Stimulated activated CD4-positive, alpha-beta T cell treated with anti-CD3 and anti-CD28 coated beads, Interleukin-2, amount 100 ng/mL, for 24 hours (primary cell): ENCODE data around the gene MEX3D.

Source experiments
- DNase-seq, 2 donors: peaks; one replicate each; pipeline ENCODE4 v3.0.0-alpha.2; 2020

The MEX3D gene

DNA sequence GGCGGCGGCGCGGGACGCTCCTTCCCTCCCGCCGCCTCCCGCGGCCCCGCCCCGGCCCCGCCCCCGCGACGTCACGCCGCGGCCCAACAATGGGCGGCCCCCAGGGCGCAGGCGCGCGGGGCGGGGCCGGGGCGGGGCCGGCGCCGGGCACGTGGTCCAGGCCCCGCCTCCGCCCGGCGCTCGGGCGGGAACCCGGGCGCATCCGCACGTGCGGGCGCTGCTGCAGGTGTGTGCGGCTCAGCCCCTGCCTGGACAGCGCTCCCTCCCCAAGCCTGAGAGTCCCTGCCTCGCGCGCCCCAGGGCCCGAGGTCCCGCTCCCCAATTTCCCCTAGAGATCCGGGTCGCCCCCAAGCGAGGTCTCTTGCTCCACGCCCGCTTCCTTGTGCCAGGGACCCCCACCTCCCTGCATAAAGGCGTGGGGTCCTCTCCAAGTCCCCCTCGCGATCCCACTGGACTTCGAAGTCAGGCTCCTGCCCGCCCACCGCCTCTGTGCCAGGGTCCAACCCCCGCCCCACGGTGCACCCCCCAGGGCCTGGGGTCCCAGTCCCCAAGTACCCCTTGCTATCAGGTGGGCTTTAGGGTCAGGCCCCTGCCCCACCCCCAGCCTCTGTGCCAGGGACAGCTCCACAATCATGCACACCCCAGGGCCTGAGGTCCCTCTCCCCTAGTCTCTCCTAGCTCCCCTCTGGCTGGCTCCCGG is at the start of gene MEX3D:
Gene MEX3D (minus strand): TSS at position 6 of the 700 bp plus-strand sequence. CDS start 267 bp downstream, outside the sequence.
- DNase-seq, result peak; percentile 82 to 85

DNA sequence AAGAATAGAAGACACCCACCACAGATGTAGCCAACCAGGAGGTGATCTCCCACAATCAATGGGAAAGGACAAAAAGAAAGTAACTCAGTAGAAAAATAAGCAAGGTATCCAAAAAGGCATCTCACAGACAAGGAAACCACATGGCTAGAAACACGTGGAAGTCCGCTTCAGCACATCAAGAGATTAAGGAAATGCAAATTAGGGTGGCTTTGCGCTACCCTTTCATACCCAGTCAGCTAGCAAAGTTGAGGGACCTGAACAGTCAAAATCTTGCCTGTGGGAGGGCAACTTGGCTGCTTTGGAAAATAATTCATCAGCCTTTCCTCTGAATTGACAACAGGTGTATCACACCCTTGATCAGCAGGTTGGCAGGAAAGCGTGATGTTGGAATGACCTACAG is 48.8 kb upstream of the MEX3D start:
- DNase-seq, result no peak

GRCh38 chr19:1616396-1616795 is 48.3 kb upstream of the MEX3D start:
- no peak for DNase-seq

- DNase-seq, result no peak
Measured at GRCh38 chr19:1615156-1615765, 47.1 kb upstream of the MEX3D start.

GRCh38 chr19:1613808-1614570 is 45.9 kb upstream of the MEX3D start:
- DNase-seq, result no peak

DNA sequence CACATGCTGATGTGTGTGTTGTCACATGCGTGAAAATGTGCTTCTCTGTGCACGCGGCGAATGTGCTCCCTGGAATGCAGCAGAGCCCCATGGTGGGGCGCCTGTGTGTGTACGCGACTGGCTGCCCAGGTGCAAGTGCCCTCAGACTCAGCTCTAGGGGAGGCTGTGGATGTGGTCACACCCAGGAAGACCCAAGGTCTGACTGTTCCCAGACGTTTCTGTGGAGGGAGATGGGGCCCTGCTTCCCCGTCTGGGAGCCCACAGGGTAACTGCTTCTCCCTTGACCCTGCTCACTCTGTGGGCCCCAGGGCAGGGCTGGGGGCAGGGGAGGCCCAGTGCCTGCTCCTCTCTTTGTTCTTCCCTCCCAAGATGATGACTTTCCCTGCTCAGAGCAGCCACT is 45.0 kb upstream of the MEX3D start:
- DNase-seq, result no peak

DNA sequence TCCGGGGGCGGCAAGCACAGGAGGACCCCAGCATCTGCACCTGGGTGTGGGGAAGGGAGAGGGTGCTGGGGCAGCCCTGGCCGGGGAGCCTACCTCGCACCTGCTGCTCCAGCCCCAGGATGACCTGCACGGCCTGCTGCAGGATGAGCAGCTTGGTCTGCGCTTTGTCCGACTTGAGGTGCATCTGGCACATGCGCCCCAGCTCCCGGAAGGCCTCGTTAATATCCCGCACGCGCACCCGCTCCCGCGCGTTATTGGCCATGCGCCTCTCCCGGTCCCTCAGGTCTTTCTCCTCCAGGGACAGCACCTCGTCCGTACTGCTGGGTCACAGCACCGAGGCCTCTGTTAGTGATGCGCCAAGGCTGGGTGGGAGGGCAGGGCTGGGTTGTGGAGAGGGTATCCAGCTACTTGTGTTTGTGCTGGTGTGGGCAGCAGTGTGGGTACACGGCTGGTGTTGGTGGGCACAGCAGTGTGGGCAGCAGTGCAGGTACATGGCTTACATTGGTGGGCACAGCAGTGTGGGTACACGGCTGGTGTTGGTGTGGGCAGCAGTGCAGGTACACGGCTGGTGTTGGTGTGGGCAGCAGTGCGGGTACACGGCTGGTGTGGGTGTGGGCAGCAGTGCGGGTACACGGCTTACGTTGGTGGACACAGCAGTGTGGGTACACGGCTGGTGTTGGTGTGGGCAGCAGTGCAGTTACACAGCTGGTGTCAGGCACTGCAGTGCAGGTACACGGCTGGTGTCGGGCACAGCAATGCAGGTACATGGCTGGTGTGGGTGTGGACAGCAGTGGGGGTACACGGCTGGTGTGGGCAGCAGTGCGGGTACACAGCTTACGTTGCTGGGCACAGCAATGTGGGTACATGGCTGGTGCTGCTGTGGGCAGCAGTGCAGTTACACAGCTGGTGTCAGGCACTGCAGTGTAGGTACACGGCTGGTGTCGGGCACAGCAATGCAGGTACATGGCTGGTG is 44.3 kb upstream of the MEX3D start:
- DNase-seq, result no peak

DNA sequence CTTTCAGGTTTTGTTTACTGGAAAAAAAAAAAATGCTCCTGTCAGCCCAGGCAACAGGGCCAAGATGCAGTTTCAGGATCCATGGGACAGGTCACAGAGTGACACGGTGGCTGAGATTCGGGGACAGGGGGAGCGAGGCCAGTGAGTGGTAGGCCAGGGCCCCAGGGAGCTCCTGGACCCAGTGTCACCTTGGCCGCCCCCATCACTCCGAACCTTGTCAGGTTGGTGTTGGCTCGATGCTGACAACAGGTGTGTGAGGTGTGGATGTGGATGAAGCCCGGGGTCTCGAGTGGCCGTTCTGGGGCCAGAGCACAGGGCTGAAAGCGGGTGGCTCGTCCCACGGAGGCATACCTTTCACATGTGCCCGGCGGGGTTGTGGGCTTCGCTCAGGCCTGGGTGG is 43.2 kb upstream of the MEX3D start:
- no peak for DNase-seq

DNA sequence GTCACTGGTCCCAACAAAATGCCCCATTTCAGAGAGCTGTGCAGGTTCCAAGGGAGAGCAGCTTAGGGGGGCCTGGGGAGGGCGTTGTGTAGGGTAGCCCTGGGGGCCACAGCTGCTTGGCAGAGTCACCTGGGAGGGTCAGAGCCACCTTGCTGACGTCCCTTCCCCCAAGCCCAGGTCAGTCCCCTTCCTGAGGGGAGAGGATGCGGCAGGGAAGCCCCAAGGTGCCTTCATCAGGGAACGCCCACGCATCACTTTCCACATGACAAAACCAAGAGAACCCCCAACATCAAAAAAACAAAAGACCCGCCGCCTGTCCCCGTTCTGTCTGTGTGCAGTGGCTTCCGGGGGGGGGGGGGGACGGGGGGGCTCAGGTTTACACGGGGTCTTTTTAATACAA is 42.5 kb upstream of the MEX3D start:
- no peak for DNase-seq

- DNase-seq, result no peak
Measured at GRCh38 chr19:1609680-1610474, 41.8 kb upstream of the MEX3D start.

DNA sequence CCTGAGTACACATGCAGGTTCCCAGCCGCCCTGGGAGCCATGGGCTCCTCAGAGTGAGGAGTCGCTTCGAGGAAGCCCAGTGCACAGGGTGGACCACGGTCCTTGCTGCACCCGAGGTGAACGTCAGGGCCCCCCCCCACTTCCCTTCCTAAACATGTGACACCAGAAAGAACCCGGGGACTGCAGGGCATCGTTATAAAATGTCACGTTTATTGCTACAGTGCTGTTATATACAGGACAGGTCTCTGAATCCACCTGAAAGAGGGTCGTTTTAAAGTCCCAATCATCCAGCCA is 40.9 kb upstream of the MEX3D start:
- DNase-seq, result no peak

DNA sequence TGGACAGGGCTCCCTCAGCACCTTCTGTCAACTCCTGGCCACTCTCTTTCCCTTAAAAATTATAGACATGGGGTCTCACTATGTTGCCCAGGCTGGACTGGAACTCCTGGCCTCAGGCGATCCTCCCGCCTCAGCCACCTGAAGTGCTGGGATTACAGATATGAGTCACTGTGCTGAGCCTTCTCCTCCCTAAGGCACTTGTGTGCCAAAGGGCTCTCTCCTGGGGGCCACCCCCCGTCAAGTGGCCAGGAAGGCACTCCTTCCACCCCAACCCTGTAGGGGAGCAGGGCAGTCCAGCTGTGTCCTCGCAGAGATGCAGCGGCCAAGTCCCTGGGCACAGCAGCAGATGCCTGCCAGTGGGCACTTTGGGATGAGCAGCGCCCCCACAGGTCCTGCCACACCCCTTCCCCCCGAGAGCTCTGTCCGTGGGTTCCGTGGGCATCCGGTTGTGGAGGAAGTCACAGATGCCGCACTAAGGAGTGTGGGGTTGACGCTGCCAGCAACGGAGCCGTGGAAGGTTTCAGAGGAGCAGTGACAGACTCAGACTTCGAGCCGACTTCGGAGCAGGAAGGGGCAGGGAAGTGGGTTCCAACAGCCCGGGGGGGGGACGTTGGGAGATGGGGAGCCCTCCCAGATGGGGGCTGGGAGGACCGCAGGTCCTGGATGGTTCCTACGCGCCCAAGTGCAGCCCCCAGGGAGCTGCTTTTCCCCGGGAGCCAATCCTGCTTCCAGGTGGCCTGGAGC is 40.4 kb upstream of the MEX3D start:
- peak; percentile 28 to 38 for DNase-seq

GRCh38 chr19:1606138-1606651 is 38.1 kb upstream of the MEX3D start:
- no peak for DNase-seq

- DNase-seq, result peak; percentile 93 to 96
Measured at GRCh38 chr19:1605236-1606137, 37.4 kb upstream of the MEX3D start, which contains the start of gene UQCR11. UQCR11 (minus strand) TSS chr19:1605462; CDS start chr19:1605409, 53 bp downstream.

- no peak for DNase-seq
Measured at GRCh38 chr19:1602091-1602707, 34.1 kb upstream of the MEX3D start.

DNA sequence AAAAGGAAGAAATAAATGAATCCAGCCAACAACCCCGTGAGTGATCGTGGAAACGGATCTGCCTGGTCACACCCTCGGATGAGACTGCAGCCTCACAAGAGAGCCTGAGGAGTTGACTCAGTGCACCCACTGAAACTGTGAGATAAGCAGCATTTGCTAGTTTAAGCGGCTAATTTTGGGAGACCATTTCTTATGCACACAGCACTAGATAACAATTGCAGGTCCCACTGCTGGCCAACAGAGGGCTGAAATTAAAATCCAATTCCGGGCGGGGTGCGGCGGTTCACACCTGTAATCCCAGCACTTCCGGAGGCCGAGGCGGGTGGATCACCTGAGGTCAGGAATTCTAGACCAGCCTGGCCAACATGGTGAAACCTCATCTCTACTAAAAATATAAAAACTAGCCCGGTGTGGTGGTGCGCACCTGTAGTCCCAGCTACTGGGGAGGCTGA is 33.5 kb upstream of the MEX3D start:
- DNase-seq, result no peak

DNA sequence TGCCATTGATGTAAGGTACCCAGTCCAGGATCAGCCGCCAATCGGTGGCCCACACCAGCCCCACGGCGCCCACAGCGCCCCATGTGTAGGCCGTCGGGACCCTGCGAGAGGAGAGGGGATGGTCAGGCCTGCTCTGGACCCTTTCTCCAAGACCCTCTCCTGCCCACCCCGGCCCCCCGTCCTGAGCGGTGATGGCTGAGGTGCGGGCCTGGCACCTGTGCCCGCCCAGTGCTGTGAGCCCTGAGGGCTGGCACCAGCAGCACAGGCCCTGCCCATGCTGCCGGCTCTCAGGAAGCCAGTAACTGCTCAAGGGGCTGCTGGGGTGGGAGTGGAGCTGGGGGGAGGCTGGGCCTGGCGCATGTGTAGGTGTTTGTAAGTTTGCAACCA is 31.3 kb upstream of the MEX3D start:
- no peak for DNase-seq

GRCh38 chr19:1598777-1599459 is 30.8 kb upstream of the MEX3D start:
- DNase-seq, result no peak

DNA sequence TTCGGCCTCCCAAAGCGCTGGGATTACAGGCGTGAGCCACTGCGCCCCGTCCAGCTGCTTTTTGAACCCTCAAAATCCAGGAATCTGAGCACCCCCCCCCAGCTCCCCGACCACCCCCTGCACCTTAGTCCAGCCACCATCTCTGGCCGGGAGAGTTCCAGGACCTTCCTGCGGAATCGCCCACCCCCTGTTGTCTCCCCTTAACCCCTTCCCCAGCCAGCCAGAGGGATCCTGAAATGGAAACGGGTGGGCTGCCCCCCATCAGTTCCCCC is 25.3 kb upstream of the MEX3D start:
- no peak for DNase-seq
